Skeletal muscle tissue (tissue), 4 donors: ENCODE measurements around the gene INPP5A. TPM values are rescaled to one million over a fixed set of nuclear protein-coding genes. Genes with fewer than 3 reads are reported as not detected.
"Not testable (repeated sequence)": the region's sequence is repeated elsewhere in the genome, so short reads cannot be mapped to it uniquely, and the experiment has no call there.

Source experiments
- H3K27ac ChIP-seq: one replicate; pipeline ENCODE4 v1.7.0; 2013; ENCODE audit warnings: mild to moderate bottlenecking, low read depth, low read length, inconsistent platforms
- H3K27me3 ChIP-seq, 3 donors: one replicate each; pipeline ENCODE4 v1.7.0; 2013; ENCODE audit warnings: low read length in 3 of 3; ENCODE audit not compliant: control insufficient read depth in 3 of 3, insufficient read depth in 3 of 3
- H3K36me3 ChIP-seq, 3 donors: one replicate each; pipeline ENCODE4 v1.7.0; 2013; ENCODE audit warnings: low read length in 3 of 3; ENCODE audit not compliant: control insufficient read depth in 3 of 3, insufficient read depth in 3 of 3
- H3K4me1 ChIP-seq, 3 donors: one replicate each; pipeline ENCODE4 v1.7.0; 2013; ENCODE audit warnings: low read length in 3 of 3, mild to moderate bottlenecking in 3 of 3; ENCODE audit not compliant: control insufficient read depth in 3 of 3, insufficient read depth in 3 of 3
- H3K4me3 ChIP-seq, 3 donors: one replicate each; pipeline ENCODE4 v1.7.0; 2013; ENCODE audit warnings: low read length in 3 of 3
- H3K9ac ChIP-seq, 3 donors: one replicate each; pipeline ENCODE4 v1.7.0; 2013; ENCODE audit warnings: low read length in 3 of 3, mild to moderate bottlenecking in 3 of 3, moderate library complexity in 2 of 3, low read depth in 1 of 3
- H3K9me3 ChIP-seq, 3 donors: one replicate each; pipeline ENCODE4 v1.7.0; 2013; ENCODE audit warnings: low read length in 3 of 3; ENCODE audit not compliant: control insufficient read depth in 3 of 3
- total RNA-seq: library from RNA; depleted of rRNA; stranded (reverse); fragments of >200 nt; gene quantifications from one replicate; pipeline ENCODE4 v1.2.3, GENCODE V29; 2014
- donor health status: Osteomylitis.

Gene INPP5A
- total RNA-seq, 1 donor from 2014 or later = 50.6 TPM

- Histone ChIP-seq H3K9ac (no peak overlapping the region), H3K27me3 (no peaks in the 10 kb centered on the region), H3K9me3 (no peaks in the 10 kb centered on the region), H3K27ac (no peak overlapping the region), H3K4me1 (peaks cover 0 to 6% (median 2%) of the 10 kb centered on the region in 3 donors), H3K4me3 (no peak overlapping the region), H3K36me3 (peaks cover 0 to 8% (median 2%) of the 10 kb centered on the region in 3 donors)
Observed at GRCh38 chr10:132666705-132667341, 129.2 kb downstream of the INPP5A start.

- no peak overlapping the region for H3K27ac ChIP-seq
- H3K9me3 ChIP-seq = no peaks in the 10 kb centered on the region
- H3K4me3 ChIP-seq = no peak overlapping the region
- H3K4me1 ChIP-seq = peaks cover 0 to 6% (median 2%) of the 10 kb centered on the region in 3 donors
- peaks cover 0 to 8% (median 2%) of the 10 kb centered on the region in 3 donors for H3K36me3 ChIP-seq
- H3K9ac ChIP-seq = no peak overlapping the region
- H3K27me3 ChIP-seq = no peaks in the 10 kb centered on the region
Observed at GRCh38 chr10:132667342-132668047, 129.9 kb downstream of the INPP5A start.

- no peak overlapping the region for H3K9ac ChIP-seq
- peaks cover 0 to 6% (median 2%) of the 10 kb centered on the region in 3 donors for H3K4me1 ChIP-seq
- H3K27me3 ChIP-seq = no peaks in the 10 kb centered on the region
- no peaks in the 10 kb centered on the region for H3K9me3 ChIP-seq
- no peak overlapping the region for H3K27ac ChIP-seq
- H3K36me3 ChIP-seq = peaks cover 0 to 5% (median 2%) of the 10 kb centered on the region in 3 donors
- no peak overlapping the region for H3K4me3 ChIP-seq
Observed at GRCh38 chr10:132668048-132668394, 130.4 kb downstream of the INPP5A start.

GRCh38 chr10:132669208-132669861 lies 131.7 kb downstream of the INPP5A start:
- Histone ChIP-seq H3K27ac (no peak overlapping the region), H3K27me3 (no peaks in the 10 kb centered on the region), H3K4me1 (peaks cover 0 to 6% (median 2%) of the 10 kb centered on the region in 3 donors), H3K9me3 (no peaks in the 10 kb centered on the region), H3K4me3 (no peak overlapping the region), H3K9ac (no peak overlapping the region), H3K36me3 (no peaks in the 10 kb centered on the region)

DNA sequence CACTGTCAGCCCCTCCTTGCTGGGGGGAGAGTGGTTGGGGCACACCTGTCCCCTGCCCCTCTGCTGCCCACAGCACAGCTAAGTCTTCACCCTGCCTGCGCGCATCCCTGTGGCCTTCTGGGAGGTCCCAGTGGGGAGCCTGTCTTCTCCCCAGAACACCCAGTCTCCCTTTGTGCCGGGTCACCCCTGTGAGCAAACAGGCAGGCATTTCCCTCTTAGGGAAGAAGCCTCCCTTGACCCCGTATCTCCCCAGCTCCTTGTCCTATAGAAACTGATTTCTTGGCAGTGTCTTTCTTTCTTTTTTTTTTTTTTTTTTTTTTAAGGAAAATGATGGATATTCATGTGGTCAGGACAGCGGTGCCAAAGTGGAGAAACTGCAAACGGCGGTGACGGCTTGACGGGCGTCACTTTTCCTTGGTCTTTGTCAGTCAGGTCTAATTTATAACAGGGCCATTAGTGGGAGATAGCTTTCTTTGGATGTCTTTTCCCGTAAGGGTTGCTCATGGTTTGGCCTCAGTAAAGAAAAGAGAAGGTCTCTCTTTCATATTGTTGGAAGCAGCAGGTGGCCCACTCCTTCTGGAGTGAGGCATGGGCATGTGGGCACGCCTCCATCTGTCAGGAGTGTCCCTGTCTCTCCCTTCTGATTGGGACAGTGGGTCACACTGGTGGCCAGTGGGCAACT lies 133.1 kb downstream of the INPP5A start:
- Histone ChIP-seq H3K36me3 (no peaks in the 10 kb centered on the region), H3K4me1 (peaks cover 0 to 6% (median 2%) of the 10 kb centered on the region in 3 donors), H3K27me3 (no peaks in the 10 kb centered on the region), H3K9me3 (no peaks in the 10 kb centered on the region), H3K4me3 (no peak overlapping the region), H3K27ac (no peak overlapping the region), H3K9ac (no peak overlapping the region)

- Histone ChIP-seq H3K27ac (no peak overlapping the region), H3K9ac (no peak overlapping the region), H3K4me3 (no peak overlapping the region), H3K27me3 (no peaks in the 10 kb centered on the region), H3K9me3 (no peaks in the 10 kb centered on the region), H3K36me3 (no peaks in the 10 kb centered on the region), H3K4me1 (peaks cover 0 to 7% (median 3%) of the 10 kb centered on the region in 3 donors)
Observed at GRCh38 chr10:132671228-132672154, 133.9 kb downstream of the INPP5A start.

GRCh38 chr10:132673746-132674145 lies 136.2 kb downstream of the INPP5A start:
- H3K36me3 ChIP-seq, H3K4me3 ChIP-seq, H3K9ac ChIP-seq, H3K27me3 ChIP-seq, H3K27ac ChIP-seq, H3K9me3 ChIP-seq: not testable (repeated sequence)
- H3K4me1 ChIP-seq = peaks cover 0 to 14% (median 5%) of the 10 kb centered on the region in 3 donors

DNA sequence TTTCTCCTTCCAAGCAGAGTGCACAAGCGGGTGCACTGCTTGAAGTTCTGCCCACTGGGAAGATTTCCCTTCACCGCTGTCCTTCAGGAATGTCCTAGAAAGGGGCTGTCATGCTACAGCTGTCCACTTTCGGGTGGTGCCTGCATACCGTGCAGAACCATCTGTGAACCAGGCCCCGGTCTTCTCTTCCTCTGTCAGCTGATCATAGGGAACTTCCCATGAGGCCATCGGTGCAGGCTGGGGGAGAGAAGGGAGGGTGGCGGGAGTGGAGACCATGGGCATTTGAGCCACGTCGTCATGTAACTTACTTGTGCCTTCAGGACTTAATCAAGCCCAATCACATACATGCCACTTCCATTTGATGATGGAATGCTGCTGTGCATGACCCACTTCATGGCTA lies 136.7 kb downstream of the INPP5A start:
- Histone ChIP-seq H3K4me1 (peaks cover 0 to 12% (median 5%) of the 10 kb centered on the region in 3 donors), H3K9me3 (no peaks in the 10 kb centered on the region), H3K27ac (no peak overlapping the region), H3K9ac (no peak overlapping the region), H3K27me3 (no peaks in the 10 kb centered on the region), H3K4me3 (no peak overlapping the region), H3K36me3 (no peaks in the 10 kb centered on the region)

GRCh38 chr10:132675031-132675740 lies 137.6 kb downstream of the INPP5A start:
- H3K27me3 ChIP-seq = no peaks in the 10 kb centered on the region
- H3K9me3 ChIP-seq = no peaks in the 10 kb centered on the region
- no peaks in the 10 kb centered on the region for H3K36me3 ChIP-seq
- H3K4me1 ChIP-seq = peaks cover 0 to 8% (median 3%) of the 10 kb centered on the region in 3 donors
- H3K9ac ChIP-seq = no peak overlapping the region
- H3K4me3 ChIP-seq = no peak overlapping the region
- no peak overlapping the region for H3K27ac ChIP-seq
